Neuronal stem cell (in vitro differentiated cells): ENCODE measurements around the gene DNAH8.

Experiments used
- DNase-seq: peaks from one replicate; pipeline ENCODE4 v3.0.0-alpha.2; 2013; ENCODE audit warnings: low spot score
- H2AFZ ChIP-seq: one replicate; pipeline ENCODE4 v1.6.1; 2013; ENCODE audit warnings: mild to moderate bottlenecking, low read length, inconsistent platforms
- H2AK5ac ChIP-seq: 2 replicates; pipeline ENCODE4 v1.6.1; 2013; ENCODE audit warnings: low read depth, mild to moderate bottlenecking, inconsistent platforms, low read length, moderate library complexity, mixed read lengths
- H2BK120ac ChIP-seq: 2 replicates; pipeline ENCODE4 v1.6.1; 2013; ENCODE audit warnings: low read depth, mild to moderate bottlenecking, inconsistent platforms, low read length, moderate library complexity, mixed read lengths
- H2BK12ac ChIP-seq: one replicate; pipeline ENCODE4 v1.6.1; 2013; ENCODE audit warnings: low read length, inconsistent platforms
- H2BK15ac ChIP-seq: 2 replicates; pipeline ENCODE4 v1.6.1; 2013; ENCODE audit warnings: mild to moderate bottlenecking, low read length, inconsistent platforms, mixed read lengths
- H2BK5ac ChIP-seq: one replicate; pipeline ENCODE4 v1.6.1; 2013; ENCODE audit warnings: inconsistent platforms, mild to moderate bottlenecking, low read length, moderate library complexity
- H3K14ac ChIP-seq: one replicate; pipeline ENCODE4 v1.6.1; 2013; ENCODE audit warnings: low read length, inconsistent platforms
- H3K18ac ChIP-seq: 2 replicates; pipeline ENCODE4 v1.6.1; 2013; ENCODE audit warnings: low read length, inconsistent platforms
- H3K23ac ChIP-seq: 2 replicates; pipeline ENCODE4 v1.6.1; 2013; ENCODE audit warnings: low read depth, mild to moderate bottlenecking, mixed read lengths, low read length, inconsistent platforms; ENCODE audit not compliant: poor library complexity
- H3K27ac ChIP-seq: replicated peaks from 3 replicates; pipeline ENCODE4 v1.5.1; 2013; ENCODE audit warnings: low read length, inconsistent platforms
- H3K27me3 ChIP-seq, 3 experiments: 2 replicates each; pipeline ENCODE4 v1.6.1; 2013; ENCODE audit warnings: low read length in 3 of 3, mild to moderate bottlenecking in 2 of 3, inconsistent platforms in 1 of 3, low read depth in 1 of 3, mixed read lengths in 1 of 3, moderate library complexity in 1 of 3; ENCODE audit not compliant: control insufficient read depth in 3 of 3, insufficient read depth in 3 of 3
- H3K36me3 ChIP-seq, 2 donors: replicated peaks in 1 of 2; 2 replicates each; pipeline ENCODE4 v1.6.1; 2013; ENCODE audit warnings: low read length in 2 of 2; ENCODE audit not compliant: control insufficient read depth in 2 of 2, insufficient read depth in 2 of 2
- H3K4ac ChIP-seq: 2 replicates; pipeline ENCODE4 v1.6.1; 2013; ENCODE audit warnings: inconsistent platforms, mild to moderate bottlenecking, low read length, moderate library complexity
- H3K4me1 ChIP-seq, 2 donors: 1 replicate in 1 of 2; 2 replicates in 1 of 2; pipeline ENCODE4 v1.6.1; 2013; ENCODE audit warnings: low read length in 2 of 2, low read depth in 1 of 2; ENCODE audit not compliant: control insufficient read depth in 2 of 2, insufficient read depth in 1 of 2
- H3K4me2 ChIP-seq: one replicate; pipeline ENCODE4 v1.6.1; 2013; ENCODE audit warnings: mild to moderate bottlenecking, low read length, inconsistent platforms; ENCODE audit not compliant: insufficient read depth, poor library complexity, severe bottlenecking
- H3K4me3 ChIP-seq, 2 donors: 2 replicates each; pipeline ENCODE4 v1.5.1; 2013; ENCODE audit warnings: low read length in 2 of 2, mild to moderate bottlenecking in 2 of 2, inconsistent platforms in 1 of 2, moderate library complexity in 1 of 2
- H3K79me1 ChIP-seq: one replicate; pipeline ENCODE4 v1.6.1; 2013; ENCODE audit warnings: low read depth, mild to moderate bottlenecking, inconsistent platforms, low read length, moderate library complexity
- H3K9ac ChIP-seq: one replicate; pipeline ENCODE4 v1.6.1; 2013; ENCODE audit warnings: mild to moderate bottlenecking, low read depth, low read length, inconsistent platforms; ENCODE audit not compliant: poor library complexity
- H3K9me3 ChIP-seq, 2 donors: replicated peaks in 1 of 2; 2 replicates each; pipeline versions ENCODE3 to v1.6.1; 2013; ENCODE audit warnings: low read length in 2 of 2, mild to moderate bottlenecking in 2 of 2, inconsistent platforms in 1 of 2, low read depth in 1 of 2, mixed read lengths in 1 of 2, moderate library complexity in 1 of 2; ENCODE audit not compliant: control insufficient read depth in 2 of 2, insufficient read depth in 1 of 2
- H4K8ac ChIP-seq: one replicate; pipeline ENCODE4 v1.6.1; 2013; ENCODE audit warnings: low read depth, mild to moderate bottlenecking, inconsistent platforms, low read length, moderate library complexity
- H4K91ac ChIP-seq: one replicate; pipeline ENCODE4 v1.6.1; 2013; ENCODE audit warnings: low read length, low read depth, mild to moderate bottlenecking, inconsistent platforms; ENCODE audit not compliant: poor library complexity
- WGBS, 2 donors: extraction: QIAGEN DNeasy Blood & Tissue Kit; methylation state at CpG; one replicate each; pipeline ENCODE4 v1.1.7; 2013; ENCODE audit warnings: missing lambda C conversion rate in 2 of 2, mixed read lengths in 1 of 2; ENCODE audit not compliant: insufficient read length in 2 of 2, insufficient replicate concordance in 1 of 2; ENCODE audit errors: extremely low coverage in 2 of 2; 5-methylcytosine and 5-hydroxymethylcytosine counted together

The DNAH8 gene

DNA sequence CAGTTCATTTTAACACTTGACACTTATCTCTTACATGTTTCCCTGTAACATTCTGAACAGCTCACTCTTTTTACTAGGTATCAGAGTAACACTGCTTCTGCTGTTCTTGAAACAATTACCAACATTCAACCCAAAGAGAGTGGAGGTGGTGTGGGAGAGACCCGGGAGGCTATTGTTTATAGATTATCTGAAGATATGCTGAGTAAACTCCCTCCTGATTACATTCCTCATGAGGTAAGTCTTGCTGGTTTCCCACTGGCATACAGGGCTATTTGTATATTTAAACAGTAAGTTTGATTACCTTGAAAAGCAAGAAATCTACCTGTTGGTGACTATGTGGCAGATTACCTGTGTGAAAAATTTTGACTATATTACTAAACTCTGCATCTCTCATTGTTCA is 293.6 kb downstream of the DNAH8 start:
- WGBS, 2 donors = no CpG with 5 or more reads among the region's 1 CpG
- Histone ChIP-seq H3K14ac (no peak overlapping the region), H3K4me2 (no peak overlapping the region), H3K36me3 (no peaks in the 10 kb centered on the region), H3K9me3 (no peaks in the 10 kb centered on the region), H2BK12ac (no peak overlapping the region), H3K79me1 (no peaks in the 10 kb centered on the region), H2BK15ac (no peak overlapping the region), H3K23ac (no peak overlapping the region), H2AK5ac (no peak overlapping the region), H3K4me3 (no peak overlapping the region), H3K4me1 (no peaks in the 10 kb centered on the region), H2BK5ac (no peak overlapping the region), H4K91ac (no peak overlapping the region), H3K9ac (no peak overlapping the region), H3K4ac (no peak overlapping the region), H3K18ac (no peak overlapping the region), H3K27me3 (peaks cover 0 to 8% (median 0%) of the 10 kb centered on the region in 3 experiments), H3K27ac (no peak overlapping the region), H2AFZ (no peak overlapping the region), H4K8ac (no peak overlapping the region), H2BK120ac (no peak overlapping the region)
- no peak for DNase-seq

GRCh38 chr6:39009476-39009875 is 294.4 kb downstream of the DNAH8 start:
- H3K23ac ChIP-seq = no peak overlapping the region
- no peak overlapping the region for H2AK5ac ChIP-seq
- no peak overlapping the region for H3K4ac ChIP-seq
- no CpG with 5 or more reads among the region's 1 CpG for WGBS, 2 donors
- H3K79me1 ChIP-seq = no peaks in the 10 kb centered on the region
- no peak overlapping the region for H2BK12ac ChIP-seq
- H2AFZ ChIP-seq = no peak overlapping the region
- no peak overlapping the region for H3K14ac ChIP-seq
- no peak overlapping the region for H3K18ac ChIP-seq
- H2BK120ac ChIP-seq = no peak overlapping the region
- no peaks in the 10 kb centered on the region for H3K9me3 ChIP-seq
- H3K9ac ChIP-seq = no peak overlapping the region
- H3K4me2 ChIP-seq = no peak overlapping the region
- no peak overlapping the region for H4K91ac ChIP-seq
- H4K8ac ChIP-seq = no peak overlapping the region
- no peaks in the 10 kb centered on the region for H3K4me1 ChIP-seq
- no peak overlapping the region for H2BK5ac ChIP-seq
- H3K4me3 ChIP-seq = no peak overlapping the region
- DNase-seq = no peak
- H3K27ac ChIP-seq = no peak overlapping the region
- peaks cover 0 to 8% (median 0%) of the 10 kb centered on the region in 3 experiments for H3K27me3 ChIP-seq
- no peak overlapping the region for H2BK15ac ChIP-seq
- H3K36me3 ChIP-seq = no peaks in the 10 kb centered on the region

DNA sequence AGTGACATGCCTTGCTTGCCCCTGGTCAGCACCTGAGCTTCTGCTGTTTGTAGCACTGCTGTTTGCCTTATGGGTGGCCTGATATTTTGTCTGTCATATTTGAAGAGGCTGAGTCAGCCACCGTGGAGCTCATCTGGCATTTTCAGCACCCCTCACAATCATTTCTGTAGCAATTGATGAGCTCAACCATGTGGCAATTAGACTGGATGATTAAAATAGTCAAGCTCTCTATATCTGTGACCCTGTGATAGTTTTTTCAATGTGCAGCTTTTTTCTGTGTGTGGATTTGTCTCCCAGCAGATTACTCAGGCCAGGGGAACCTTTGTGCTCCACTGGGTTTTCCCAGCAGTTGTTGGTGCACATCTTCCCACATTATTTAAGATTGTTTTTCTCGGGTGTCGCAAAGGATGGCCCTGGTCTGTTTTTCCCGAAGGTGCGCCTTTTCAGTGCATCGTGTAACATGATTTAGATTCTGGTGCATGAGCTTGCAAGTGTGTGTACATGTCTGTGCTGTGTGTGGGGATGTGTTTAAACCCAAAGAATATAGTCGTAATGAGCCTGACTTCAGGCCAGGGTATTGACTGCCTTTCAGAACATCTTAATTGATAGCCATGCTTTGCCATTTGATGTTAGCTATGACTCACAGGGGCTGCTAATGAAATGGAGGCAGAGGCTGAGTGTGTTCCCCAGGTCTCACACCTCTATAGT is 301.9 kb downstream of the DNAH8 start:
- no peak overlapping the region for H3K4me3 ChIP-seq
- no CpG with 5 or more reads among the region's 7 CpGs for WGBS, 2 donors
- H2BK15ac ChIP-seq = no peak overlapping the region
- no peak overlapping the region for H4K91ac ChIP-seq
- H3K18ac ChIP-seq = no peak overlapping the region
- no peak overlapping the region for H4K8ac ChIP-seq
- no peak overlapping the region for H3K23ac ChIP-seq
- no peak overlapping the region for H2BK5ac ChIP-seq
- H3K9me3 ChIP-seq = no peaks in the 10 kb centered on the region
- no peaks in the 10 kb centered on the region for H3K4me1 ChIP-seq
- DNase-seq = no peak
- no peak overlapping the region for H3K9ac ChIP-seq
- H3K79me1 ChIP-seq = no peaks in the 10 kb centered on the region
- H3K27me3 ChIP-seq = peaks cover 0 to 4% (median 0%) of the 10 kb centered on the region in 3 experiments
- H2AK5ac ChIP-seq = no peak overlapping the region
- no peak overlapping the region for H2BK12ac ChIP-seq
- H3K14ac ChIP-seq = no peak overlapping the region
- no peak overlapping the region for H3K27ac ChIP-seq
- no peaks in the 10 kb centered on the region for H3K36me3 ChIP-seq
- H2BK120ac ChIP-seq = no peak overlapping the region
- no peak overlapping the region for H3K4ac ChIP-seq
- no peak overlapping the region for H2AFZ ChIP-seq
- no peak overlapping the region for H3K4me2 ChIP-seq

GRCh38 chr6:39017547-39017880 is 302.4 kb downstream of the DNAH8 start:
- Histone ChIP-seq H4K8ac (no peak overlapping the region), H3K23ac (no peak overlapping the region), H3K18ac (no peak overlapping the region), H3K36me3 (no peaks in the 10 kb centered on the region), H2AFZ (no peak overlapping the region), H3K27ac (no peak overlapping the region), H2BK12ac (no peak overlapping the region), H3K4me2 (no peak overlapping the region), H2BK5ac (no peak overlapping the region), H3K14ac (no peak overlapping the region), H3K4me1 (no peaks in the 10 kb centered on the region), H3K27me3 (peaks cover 0 to 4% (median 0%) of the 10 kb centered on the region in 3 experiments), H3K9ac (no peak overlapping the region), H3K4ac (no peak overlapping the region), H2BK120ac (no peak overlapping the region), H2BK15ac (no peak overlapping the region), H3K9me3 (no peaks in the 10 kb centered on the region), H4K91ac (no peak overlapping the region), H3K79me1 (no peaks in the 10 kb centered on the region), H2AK5ac (no peak overlapping the region), H3K4me3 (no peak overlapping the region)
- DNase-seq = no peak
- no CpG with 5 or more reads among the region's 4 CpGs for WGBS, 2 donors
